ENCODE measurements around the gene CAPN15.

CAPN15 gene

DNA sequence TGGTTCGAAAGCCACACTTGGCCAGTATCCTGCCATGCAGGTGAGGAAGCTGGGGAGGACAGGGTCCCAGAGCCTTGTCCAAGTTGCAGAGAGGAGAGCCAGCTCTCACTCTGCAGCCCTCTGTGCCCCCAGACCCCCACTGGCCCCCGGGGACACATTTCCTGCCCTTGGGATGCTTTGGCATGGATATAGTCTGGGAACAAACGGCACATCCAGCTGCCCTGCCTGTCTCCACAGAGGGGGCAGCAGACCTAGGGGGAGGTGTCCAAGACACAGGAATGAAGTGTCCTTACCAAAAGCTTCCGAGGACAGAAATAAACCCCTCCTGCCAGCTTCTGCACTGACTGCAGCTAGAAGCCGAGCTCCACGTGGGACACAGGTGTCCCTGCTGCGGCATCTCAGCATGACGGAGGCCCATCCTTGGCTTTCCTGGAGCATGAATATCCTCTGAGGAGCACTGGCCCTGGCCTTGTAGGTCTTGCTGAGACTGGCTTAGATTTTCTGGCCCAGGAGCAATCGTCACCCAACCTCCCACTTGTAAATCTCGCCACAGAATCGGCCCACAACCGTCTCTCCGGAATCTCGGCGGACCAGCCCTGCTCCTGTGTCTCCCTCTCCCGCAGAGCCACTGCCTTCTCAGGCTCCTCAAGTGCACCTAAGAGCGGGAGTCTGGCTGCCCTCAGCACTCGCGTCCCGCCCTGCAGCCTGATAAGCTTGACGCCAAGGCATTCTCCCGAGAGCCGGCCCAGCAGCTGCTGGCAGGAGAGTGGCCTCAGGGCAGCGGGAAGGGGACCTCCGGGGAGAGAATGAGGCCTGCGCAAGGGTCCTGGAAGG, 1.1 kb upstream of the CAPN15 start:
- no peak for DNase-seq (ENCODE audit: low spot score)

DNA sequence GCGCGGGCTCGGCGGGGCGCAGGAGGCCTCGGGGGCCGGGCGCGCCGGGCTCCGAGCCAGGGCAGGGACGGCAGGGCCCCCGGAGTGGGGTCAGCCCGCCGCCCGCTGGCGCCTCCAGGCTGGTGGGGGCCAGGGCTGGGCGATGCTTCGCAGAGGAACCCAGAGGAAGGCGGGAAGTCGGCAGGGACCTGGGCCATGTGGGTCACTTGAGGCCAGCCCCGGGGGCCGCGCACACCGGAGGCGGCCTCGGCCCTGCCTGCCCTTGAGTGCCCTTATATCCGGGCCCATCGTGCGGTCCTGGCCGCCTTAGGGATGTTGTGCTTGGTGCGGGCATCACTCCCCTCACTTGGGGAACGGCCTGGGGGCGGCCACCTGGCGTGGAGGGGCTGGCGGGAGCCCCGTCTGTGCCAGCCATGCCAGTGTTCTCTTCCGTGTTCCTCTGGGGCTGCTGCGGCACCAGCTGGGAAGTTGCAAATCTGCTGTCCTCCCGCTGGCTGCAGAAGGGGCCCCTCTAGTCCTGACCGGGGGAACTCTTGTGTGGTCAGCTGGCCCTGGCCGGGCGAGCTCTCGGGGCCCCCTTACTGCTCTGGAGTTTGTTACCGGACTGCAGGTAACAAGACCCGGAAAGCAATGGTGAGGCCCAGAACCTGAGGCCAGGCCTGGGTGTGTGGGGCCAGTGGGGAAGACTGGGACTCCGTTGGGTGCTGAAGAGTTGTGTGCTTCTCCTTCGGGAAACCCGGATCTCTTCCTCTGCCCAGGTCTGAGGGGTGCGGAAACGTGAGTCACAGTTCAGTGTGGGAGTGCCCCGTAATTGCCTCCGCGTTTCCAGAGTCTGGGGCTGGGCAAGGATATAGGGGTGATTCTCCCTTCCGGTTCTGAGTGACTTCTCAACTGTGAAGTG, 849 bp downstream of the CAPN15 start:
- no peak for DNase-seq (ENCODE audit: low spot score)

DNA sequence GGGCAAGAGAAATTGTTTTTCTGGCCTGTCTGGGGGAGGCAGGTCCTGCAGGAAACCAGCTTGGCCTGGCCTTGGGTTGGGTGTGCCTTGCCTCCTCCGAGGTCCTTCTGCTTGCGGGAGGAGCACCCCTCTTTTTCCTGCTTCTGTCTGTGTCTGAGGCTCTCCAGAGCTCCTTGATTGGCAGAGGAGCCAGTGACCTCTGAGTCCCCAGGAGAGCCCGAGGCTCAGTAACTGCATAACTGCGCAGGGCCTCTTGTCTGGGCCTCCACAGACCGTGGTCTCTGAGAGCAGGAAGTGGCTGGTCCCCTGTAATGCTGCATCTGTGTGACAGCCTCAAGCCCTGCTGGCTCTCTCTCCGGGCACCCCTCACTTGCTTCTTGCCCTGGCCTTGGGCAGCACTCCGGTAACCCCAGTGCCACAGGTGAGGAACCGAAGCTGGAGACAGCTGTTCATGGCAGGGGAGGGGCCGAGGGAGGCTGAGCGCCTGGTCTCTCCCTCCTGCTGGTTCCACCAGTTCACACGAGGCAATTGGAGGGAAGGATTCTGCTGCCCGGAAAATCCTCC, 1.6 kb downstream of the CAPN15 start:
- no peak for DNase-seq (ENCODE audit: low spot score)

DNA sequence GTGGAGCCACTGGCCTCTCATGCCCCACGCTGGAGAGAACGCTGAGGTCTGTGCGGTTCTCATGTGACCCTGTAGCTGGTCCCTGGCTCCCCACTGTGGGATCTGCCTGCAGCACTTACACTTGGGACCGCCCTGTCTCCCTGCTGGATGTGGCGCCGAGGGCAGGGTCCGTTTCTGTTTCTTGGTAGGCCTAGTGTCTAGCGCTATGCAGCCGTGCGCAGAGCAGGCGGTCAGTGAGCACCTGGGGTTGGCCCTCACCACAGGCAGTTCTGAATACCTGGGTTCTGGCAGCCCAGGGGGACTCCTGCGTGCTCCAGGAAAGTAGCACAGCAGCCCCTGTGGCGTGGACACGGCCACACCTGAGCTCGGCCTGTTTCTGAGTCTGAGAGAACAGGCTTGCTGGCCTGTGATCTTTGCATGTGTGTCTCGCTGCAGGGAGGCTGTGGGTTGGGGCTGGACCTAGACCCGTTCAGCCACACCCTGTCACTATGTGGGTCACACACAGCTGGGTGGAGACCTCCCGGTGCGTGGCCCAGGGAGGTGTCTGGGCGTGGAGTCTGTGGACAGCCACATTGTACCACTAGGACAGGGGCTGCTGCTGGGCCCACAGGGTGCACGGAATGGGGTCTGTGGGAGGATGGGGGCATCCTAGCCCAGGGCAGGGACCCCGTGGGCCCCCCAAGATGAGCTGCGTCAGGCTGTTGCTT, 2.8 kb downstream of the CAPN15 start:
- no peak for DNase-seq (ENCODE audit: low spot score)

DNA sequence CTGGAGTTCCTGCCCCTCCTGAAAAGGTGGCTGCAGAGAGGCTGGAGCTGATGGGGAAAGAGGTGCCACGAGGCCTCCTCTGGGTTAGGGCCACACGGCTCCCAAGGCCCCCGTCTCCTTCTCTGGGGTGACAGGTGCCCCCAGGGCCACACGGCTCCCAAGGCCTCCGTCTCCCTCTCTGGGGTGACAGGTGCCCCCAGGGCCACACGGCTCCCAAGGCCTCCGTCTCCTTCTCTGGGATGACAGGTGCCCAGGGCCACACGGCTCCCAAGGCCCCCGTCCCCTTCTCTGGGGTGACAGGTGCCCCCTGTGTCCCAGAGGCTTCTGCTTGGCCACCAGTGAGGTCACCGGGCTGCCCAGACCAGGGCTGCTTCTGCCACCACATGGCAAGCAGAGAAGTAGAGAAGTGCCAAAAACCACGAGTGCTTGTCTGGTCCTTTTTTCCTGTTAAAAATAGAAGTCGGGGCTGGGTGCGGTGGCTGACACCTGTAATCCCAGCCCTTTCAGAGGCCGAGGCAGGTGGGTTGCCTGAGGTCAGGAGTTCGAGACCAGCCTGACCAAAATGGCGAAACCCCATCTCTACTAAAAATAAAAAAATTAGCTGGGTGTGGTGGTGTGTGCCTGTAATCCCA, 4.1 kb downstream of the CAPN15 start:
- DNase-seq (ENCODE audit: low spot score) = no peak

DNA sequence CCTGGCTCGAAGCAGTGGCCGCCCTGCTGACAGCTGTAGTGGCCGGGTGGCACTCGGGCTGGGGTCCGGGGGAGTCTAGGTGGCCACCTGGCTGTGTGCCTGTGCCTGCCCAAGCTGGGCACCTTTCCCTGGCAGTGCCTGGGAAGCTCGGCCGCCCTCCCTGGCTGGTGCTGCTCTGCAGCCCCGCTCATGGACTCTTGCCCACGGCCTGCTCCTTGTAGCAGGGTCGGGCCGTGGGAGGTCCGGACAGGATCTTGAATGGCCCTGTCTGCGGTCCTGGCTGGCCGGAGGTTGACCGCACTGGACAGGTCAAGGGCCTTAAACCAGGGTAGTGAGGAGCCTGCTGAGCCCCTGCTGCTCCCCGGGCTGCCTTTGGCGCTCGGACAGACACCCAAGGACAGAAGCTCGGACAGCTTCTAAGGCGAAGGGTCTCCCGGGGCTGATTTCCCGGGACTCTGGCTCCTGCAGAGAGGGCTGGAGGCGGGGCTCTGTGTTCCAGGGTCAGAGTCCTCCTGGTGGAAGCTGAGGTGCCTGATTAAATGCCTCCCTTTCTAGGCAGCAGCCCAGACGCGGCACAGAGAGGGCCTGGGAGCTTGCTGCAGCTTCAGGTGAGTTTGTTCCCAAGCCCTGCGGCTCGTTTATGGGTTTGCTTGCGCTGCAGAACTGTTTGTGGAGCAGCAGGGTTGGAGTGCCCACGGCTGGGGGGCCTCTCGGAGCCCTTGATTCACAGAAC, 6.0 kb downstream of the CAPN15 start:
- DNase-seq (ENCODE audit: low spot score) = no peak

DNA sequence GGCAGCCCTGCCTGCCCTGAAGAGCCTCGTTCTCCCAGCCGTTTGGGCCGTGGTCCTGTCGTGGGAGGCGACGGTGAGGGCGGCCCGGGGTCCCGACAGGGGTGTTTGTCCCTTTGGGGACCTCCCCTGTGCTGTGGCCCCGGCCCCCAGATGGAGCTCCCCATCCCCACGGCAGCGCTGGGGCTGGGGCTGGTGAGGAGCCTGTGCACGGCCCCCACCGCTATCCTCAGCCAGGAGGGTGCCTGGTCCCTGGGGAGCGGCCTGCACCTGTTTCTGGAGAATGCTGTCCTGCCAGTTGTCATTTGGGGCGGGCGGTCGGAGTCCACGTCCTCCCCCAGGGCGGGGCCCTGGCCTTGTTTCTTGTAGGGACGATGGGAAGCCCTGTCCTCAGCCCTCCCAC, 6.6 kb downstream of the CAPN15 start:
- no peak for DNase-seq (ENCODE audit: low spot score)

DNA sequence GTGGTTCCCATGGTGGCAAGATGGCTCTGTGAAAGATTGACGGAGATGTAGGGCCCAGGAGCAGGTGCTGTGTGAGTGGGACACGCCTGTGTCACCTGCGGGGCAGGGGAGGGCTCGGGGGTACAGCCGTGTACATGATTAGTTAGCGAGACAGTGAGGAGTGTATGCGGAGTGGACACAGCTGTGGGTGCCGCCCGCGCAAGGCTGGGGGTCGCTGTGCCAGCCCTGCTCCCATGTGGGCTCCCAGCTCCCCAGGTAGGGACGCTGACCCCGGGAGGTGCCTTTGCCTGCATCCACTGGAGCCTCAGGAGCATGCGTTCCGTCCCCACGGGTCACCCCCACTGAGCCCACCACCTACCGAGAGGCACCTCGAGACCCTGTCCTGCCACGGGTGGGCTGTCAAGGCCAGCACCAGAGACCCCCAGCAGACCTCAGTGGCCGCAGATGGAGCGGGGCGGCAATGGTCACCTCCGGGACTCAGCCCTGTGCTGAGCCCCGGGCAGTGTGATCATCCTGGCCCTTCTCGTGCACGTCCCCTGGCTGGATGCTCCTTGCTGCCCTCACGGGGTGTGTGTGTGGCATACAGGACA, 7.4 kb downstream of the CAPN15 start:
- no peak for DNase-seq (ENCODE audit: low spot score)

DNA sequence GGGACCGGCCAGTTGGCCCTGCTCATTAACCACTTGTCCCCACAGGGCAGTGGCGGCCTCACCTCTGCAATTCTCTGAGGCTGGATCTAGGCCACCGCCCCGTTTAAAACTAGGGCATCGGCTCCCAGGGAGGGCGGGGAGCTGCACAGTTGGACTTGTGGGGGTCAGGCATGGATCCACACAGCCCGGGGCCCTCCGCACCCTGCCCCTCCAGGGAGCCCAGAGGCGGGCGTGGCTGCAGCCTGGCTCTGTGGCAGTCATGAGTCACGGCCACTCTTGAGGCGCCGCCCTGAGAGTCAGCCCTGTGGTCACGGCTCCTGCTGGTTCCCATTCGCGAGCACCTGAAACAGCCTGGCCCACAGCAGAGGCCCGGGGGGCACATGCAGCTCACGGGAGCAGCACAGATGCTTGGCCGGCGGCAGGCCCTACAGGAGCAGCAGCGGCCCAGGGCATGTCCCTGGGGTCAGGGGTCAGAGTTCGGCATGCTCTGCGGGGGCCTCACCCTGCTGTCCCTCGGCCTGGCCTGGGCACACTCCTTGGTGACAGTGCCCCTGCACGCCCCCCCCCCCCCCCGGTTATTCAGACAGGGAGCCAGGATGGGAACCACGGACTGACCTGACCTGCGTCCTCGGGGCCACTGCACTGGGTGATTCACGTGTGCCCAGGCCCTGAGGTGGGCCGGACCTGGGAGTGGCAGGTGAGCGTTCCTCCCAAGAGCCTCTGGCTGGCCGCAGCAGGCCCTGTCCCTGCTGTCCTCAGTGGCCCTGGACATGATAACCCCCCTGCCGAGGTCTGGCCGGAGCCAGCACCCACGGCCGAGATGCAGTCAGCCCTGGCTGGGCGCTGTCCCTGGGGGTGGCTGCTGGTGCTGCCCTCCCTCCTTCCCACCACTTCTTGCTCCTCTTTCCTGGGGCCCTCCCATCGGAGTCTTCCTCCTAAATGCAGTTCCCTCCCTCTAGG, 8.2 kb downstream of the CAPN15 start:
- DNase-seq (ENCODE audit: low spot score) = no peak

DNA sequence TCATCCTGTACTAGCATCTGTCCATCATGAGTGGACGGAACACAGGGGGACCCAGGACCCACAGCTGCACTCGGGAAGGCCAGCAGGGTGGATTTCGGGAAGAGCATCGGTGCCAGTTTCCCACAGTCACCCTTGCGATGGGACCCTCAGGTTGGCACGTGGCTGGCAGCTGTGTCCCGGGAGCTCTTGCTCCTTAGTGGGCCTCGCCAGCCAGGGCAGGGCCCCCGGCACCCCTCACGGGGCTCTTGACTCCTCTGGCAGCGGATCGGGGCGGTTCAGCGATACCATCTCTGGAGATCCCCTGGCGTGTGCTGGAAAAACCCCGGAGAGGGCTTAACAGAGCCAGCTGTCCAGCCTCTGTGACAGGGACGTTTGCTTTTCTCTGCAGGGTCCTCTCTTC, 9.2 kb downstream of the CAPN15 start:
- no peak for DNase-seq (ENCODE audit: low spot score)

DNA sequence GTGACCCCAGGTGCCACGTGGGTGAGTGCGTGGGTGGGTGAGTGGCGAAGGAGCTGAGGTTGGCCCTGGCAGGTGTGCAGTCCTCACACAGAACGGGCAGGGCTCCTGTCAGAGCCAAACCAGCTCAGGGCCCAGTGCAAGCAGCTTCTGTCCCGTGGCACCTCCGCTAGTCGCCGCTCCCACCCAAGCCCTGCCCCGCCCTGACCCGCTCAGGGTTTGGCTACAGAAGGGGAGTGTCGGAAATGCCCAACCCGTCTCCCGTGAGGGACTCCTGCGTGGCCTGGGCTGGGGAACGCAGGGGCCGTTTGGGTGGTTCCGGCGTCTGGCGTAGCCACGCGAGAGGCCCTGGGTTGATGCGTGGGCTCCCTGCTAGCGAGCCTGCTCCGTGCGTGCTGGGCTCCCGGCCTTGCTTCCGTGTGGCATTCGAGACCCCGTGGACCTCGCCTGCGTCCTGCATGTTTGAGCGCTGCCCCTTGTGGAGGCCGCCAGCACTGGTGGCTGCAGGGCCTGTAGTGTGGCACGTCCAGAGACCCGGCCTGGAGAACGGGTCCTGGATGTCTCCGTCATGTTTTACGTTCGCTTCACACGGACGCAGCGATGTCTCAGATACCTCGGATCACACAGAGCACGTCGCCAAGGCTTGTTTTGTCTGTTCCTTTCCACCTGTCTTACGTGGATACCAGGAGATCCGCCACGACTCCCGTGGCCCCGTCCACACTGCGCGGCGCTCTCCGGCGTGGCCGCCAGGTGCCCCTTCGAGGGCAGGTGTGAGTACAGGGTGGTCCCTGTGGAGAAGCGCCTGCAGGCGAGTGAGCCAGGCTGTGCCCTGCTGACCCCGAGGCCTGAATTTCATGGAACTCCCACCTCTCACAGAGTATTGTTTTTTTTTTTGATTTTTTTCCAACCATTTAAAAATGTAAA, 10.2 kb downstream of the CAPN15 start:
- no peak for DNase-seq (ENCODE audit: low spot score)

DNA sequence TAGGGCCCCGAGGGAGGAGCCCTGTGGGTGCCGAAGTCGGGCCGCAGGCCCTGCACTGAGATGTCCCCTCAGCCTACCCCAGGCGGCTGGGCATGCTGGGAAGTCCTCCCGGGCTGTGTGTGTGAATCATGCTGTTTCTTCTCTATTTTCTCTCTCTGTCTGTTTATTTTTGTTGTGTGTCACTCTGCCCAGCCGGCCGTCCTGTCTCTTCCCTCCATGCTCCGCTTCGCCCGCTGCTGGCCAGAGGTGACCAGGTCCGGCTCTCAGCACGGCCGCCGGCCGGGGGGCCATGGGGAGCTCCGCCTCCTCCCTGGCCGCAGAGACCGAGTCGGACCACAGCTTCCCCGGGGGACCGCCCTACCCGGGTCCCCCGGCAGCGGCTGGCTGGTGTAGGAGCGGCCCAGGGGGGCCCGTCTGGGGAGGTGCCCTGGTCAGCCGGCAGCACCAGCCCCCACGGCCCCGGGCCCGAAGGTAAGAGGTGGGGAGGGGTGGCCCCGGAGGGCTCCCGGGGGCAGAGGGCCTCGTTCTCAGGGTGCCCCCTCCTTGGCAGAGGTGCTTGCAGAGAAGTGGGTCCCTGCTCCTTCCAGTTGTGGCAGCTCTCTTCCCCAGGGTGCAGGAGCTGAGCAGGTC, 12.5 kb downstream of the CAPN15 start:
- no peak for DNase-seq (ENCODE audit: low spot score)

DNA sequence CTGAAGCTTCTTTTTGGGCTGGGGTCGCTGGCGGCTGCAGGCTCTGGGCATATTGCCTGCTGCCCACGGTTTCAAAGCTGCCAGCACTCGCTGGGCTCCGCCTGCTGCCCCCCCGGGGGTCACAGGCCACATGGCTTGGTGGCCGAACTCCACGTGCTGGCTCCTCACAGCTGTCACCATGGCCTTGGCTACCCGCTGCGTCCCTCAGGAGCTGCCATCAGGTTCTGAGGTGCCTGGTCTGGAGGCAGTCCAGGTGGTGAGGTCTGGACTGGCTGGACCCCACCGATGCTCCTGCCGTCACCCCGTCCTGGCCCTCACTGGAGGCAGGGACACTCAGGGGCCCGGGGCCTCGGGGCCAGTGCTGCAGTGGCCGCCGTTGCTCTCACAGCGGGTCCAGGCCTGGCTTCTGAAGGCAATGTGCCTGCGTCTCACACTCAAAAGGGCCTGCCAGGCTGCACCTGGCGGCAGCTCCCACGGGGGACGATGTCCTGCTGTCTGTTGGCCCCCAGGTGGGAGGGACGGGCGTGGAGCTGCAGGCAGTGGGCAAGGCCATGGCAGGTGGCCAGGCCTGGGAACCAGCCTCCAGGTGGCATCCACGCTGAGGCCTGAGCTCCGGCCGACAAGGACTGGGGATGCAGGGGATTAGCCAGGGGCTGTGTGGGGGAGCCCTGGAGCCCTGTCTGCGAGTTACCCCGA, 13.3 kb downstream of the CAPN15 start:
- no peak for DNase-seq (ENCODE audit: low spot score)

DNA sequence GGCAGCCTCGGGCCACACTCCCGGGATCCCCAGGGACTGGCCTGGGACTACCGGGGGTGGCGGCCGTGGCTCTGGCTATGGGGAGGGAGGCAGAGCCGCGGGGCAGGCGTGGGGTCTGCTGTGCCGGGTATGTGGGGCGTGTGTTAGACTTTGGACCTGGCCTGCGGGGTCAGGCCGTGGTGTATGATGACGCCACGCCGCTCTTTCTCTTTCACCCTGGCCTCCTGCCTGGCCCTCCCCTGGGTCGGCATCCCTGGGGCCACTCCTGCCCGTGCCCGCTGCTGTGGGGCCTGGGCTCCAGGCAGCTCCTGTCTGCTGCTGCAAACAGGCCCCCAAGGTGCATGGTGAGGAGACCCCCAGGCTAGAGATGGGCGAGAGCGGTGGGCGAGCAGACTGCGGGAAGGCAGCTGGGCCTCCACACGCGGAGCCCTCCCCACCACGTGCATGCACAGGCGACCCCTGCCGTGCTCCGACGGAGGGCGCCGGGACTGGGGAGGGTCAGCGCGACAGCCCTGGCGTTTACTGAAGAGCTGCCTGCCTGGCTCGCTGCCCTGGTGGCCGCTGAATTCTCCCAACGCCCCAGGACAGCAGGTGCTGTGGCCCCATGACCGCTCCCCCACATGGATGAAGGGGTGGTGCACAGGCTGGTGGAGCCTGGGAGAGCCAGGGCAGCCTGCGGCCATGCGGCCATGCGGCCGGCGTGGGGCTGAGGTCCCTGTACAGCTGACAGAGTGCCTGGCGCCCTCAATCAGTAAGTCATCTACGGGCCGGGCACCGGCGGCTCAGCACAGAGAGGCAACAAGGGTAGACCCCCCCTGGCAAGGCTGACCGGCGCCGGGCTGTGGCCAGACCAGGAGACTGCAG, 16.0 kb downstream of the CAPN15 start:
- DNase-seq (ENCODE audit: low spot score) = no peak

DNA sequence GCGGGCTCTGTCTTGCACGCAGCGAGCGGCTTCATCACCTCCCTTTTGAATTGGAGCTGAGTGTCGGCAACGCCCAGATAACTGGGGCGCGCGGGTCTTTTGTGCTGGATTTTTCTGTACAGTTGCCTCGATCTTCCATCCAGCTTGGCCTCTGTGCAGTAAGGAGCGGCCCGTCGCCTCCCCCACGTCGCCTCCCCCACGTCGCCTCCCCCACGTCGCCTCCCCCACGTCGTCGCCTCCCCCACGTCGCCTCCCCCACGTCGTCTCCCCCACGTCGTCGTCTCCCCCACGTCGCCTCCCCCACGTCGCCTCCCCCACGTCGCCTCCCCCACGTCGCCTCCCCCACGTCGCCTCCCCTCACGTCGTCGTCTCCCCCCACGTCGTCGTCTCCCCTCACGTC, 17.0 kb downstream of the CAPN15 start:
- no peak for DNase-seq (ENCODE audit: low spot score)

Measured in putamen (tissue), 1 donor.